HepG2 (cell line): ENCODE data around the gene PRKCZ. TPM values are rescaled to one million over a fixed set of nuclear protein-coding genes. Genes with fewer than 3 reads are reported as not detected.

Experiments used
- ATAC-seq: fragments of 200-7000 bp; cut with Tn5 transposase; 3 replicates; pipeline ENCODE4 v1.9.1; 2020; ENCODE audit warnings: mild to moderate bottlenecking, moderate library complexity
- BruUV-seq: library from RNA; stranded (reverse); fragments of 400-500 nt; replicated peaks from 2 replicates; lab custom pipeline; 2021; lab: Mats Ljungman, UMichigan
- CTCF ChIA-PET: fragments of 300-600 bp; formaldehyde crosslinking; extraction: SDS; loops from one replicate; lab custom pipeline; 2021; ENCODE audit warnings: low total read pairs, inconsistent platforms, low intra/inter-chr PET ratio; lab: Yijun Ruan, JAX
- POLR2A ChIA-PET: fragments of 350-600 bp; sonication (Branson Sonifier 250); formaldehyde crosslinking; loops from one replicate; lab custom pipeline; 2020; ENCODE audit warnings: antibody characterized with exemption, inconsistent platforms; lab: Yijun Ruan, JAX
- DNase-seq: peaks from one replicate; pipeline ENCODE4 v3.0.0-alpha.2; 2015; ENCODE audit warnings: low spot score
- FAIRE-seq: peaks from 3 replicates; lab custom pipeline; 2011; peaks lifted over from hg19 to GRCh38; lab: Jason Lieb, UNC
- H2AFZ ChIP-seq: one replicate; pipeline ENCODE4 v1.6.1; 2011; ENCODE audit warnings: low read length, inconsistent platforms
- H3K27ac ChIP-seq: fragments of 300-600 bp; 3 replicates; pipeline ENCODE4 v1.8.0; 2011; ENCODE audit warnings: mixed run types, mild to moderate bottlenecking, mixed read lengths, low read length, inconsistent platforms; ENCODE audit not compliant: insufficient read depth; ENCODE audit errors: extremely low read length
- H3K27me3 ChIP-seq, 2 experiments: fragments of 200-600 bp in 1 of 2; 2 replicates in 1 of 2; 3 replicates in 1 of 2; pipeline versions ENCODE4 v1.6.0 to v1.8.0; 2011; ENCODE audit warnings: low read length in 2 of 2, mild to moderate bottlenecking in 2 of 2, moderate library complexity in 2 of 2, inconsistent platforms in 1 of 2; ENCODE audit not compliant: insufficient read depth in 2 of 2, control insufficient read depth in 1 of 2
- H3K36me3 ChIP-seq, 2 experiments: fragments of 200-600 bp in 1 of 2; replicated peaks in 1 of 2; 2 replicates in 1 of 2; 3 replicates in 1 of 2; pipeline versions ENCODE4 v1.5.1 to v1.8.0; 2011; ENCODE audit warnings: low read length in 2 of 2, inconsistent platforms in 1 of 2; ENCODE audit not compliant: insufficient read depth in 2 of 2, control insufficient read depth in 1 of 2
- H3K4me1 ChIP-seq: 2 replicates; pipeline ENCODE4 v1.5.1; 2012; ENCODE audit warnings: low read length, inconsistent platforms; ENCODE audit not compliant: insufficient read depth
- H3K4me2 ChIP-seq: 2 replicates; pipeline ENCODE4 v1.6.0; 2011; ENCODE audit warnings: low read depth, low read length, inconsistent platforms
- H3K4me3 ChIP-seq, 3 experiments: fragments of 200-600 bp in 1 of 3; sonication (generic), shearing (Covaris generic) in 1 of 3; replicated peaks in 1 of 3; 2 replicates each; pipeline ENCODE4 v1.5.1; 2011 to 2016; ENCODE audit warnings: low read length in 3 of 3, inconsistent platforms in 2 of 3, low read depth in 2 of 3, mild to moderate bottlenecking in 2 of 3, control low read depth in 1 of 3, mixed read lengths in 1 of 3; ENCODE audit not compliant: insufficient read depth in 1 of 3
- H3K79me2 ChIP-seq: one replicate; pipeline ENCODE4 v1.6.1; 2011; ENCODE audit warnings: low read length, inconsistent platforms; ENCODE audit not compliant: insufficient read depth
- H3K9ac ChIP-seq: 2 replicates; pipeline ENCODE4 v1.6.0; 2011; ENCODE audit warnings: mild to moderate bottlenecking, low read depth, low read length, inconsistent platforms; ENCODE audit not compliant: insufficient read depth
- H3K9me3 ChIP-seq: 2 replicates; pipeline ENCODE4 v1.5.1; 2012; ENCODE audit warnings: mild to moderate bottlenecking, low read length
- H4K20me1 ChIP-seq: 2 replicates; pipeline ENCODE4 v1.6.0; 2011; ENCODE audit warnings: inconsistent platforms, mild to moderate bottlenecking, low read length, moderate library complexity; ENCODE audit not compliant: insufficient read depth
- EP300 ChIP-seq, 3 experiments: sonication (generic) in 1 of 3; formaldehyde crosslinking in 1 of 3; IDR thresholded peaks; 2 replicates each; pipeline versions ENCODE4 v1.5.1 to v1.6.1; 2011 to 2020; ENCODE audit warnings: low read depth in 2 of 3, low read length in 2 of 3, borderline replicate concordance in 1 of 3, improper control_type of control experiment in 1 of 3, mild to moderate bottlenecking in 1 of 3, missing genetic modification reagents in 1 of 3, moderate library complexity in 1 of 3
- HNRNPL ChIP-seq: fragments of 200-400 bp; formaldehyde crosslinking; IDR thresholded peaks from 2 replicates; pipeline ENCODE4 v1.6.1; 2017; ENCODE audit warnings: mild to moderate bottlenecking, low read depth, low read length
- JARID2 ChIP-seq: sonication (generic); formaldehyde crosslinking; IDR thresholded peaks from 2 replicates; pipeline ENCODE4 v1.8.1; 2023; ENCODE audit warnings: missing genetic modification reagents, inconsistent platforms; ENCODE audit not compliant: insufficient replicate concordance
- JUNB ChIP-seq: sonication (generic); formaldehyde crosslinking; IDR thresholded peaks from 2 replicates; pipeline ENCODE4 v1.8.0; 2022; ENCODE audit warnings: missing genetic modification reagents, mild to moderate bottlenecking, borderline replicate concordance
- RAD21 ChIP-seq: fragments of 450-650 bp; formaldehyde crosslinking; IDR thresholded peaks from 2 replicates; pipeline ENCODE4 v1.5.0; 2020; ENCODE audit warnings: mild to moderate bottlenecking
- SMC3 ChIP-seq: IDR thresholded peaks from 2 replicates; pipeline ENCODE4 v1.6.1; 2011; ENCODE audit warnings: low read length, improper control_type of control experiment
- STAG1 ChIP-seq: sonication (generic); formaldehyde crosslinking; IDR thresholded peaks from 2 replicates; pipeline ENCODE4 v1.4.0; 2020; ENCODE audit warnings: missing genetic modification reagents
- ZBTB38 ChIP-seq: sonication (generic); formaldehyde crosslinking; IDR thresholded peaks from 2 replicates; pipeline ENCODE4 v1.5.1; 2020; ENCODE audit warnings: mild to moderate bottlenecking, missing genetic modification reagents
- WGBS: methylation state at CpG from one replicate; pipeline ENCODE4 v1.1.6; 2017; ENCODE audit warnings: low lambda C conversion rate; 5-methylcytosine and 5-hydroxymethylcytosine counted together
- in situ Hi-C: cut with HindIII; loops from 2 replicates; pipeline ENCODE4 v1.10.0; 2017; ENCODE audit warnings: low pct_unique_long_range_greater_than_20kb; ENCODE audit not compliant: extremely low pct_ligation_motif_present
- intact Hi-C: fragments of 100-400 bp; cut with micrococcal nuclease; formaldehyde crosslinking; loops from one replicate; pipeline ENCODE4 v1.10.0; 2022; ENCODE audit not compliant: unreplicated experiment
- polyA plus RNA-seq, 8 experiments: library from polyadenylated mRNA; depleted of rRNA in 3 of 8; stranded (reverse) in 7 of 8; unstranded in 1 of 8; fragments of >200 nt; fragmentation: Illumina TruSeq in 4 of 8; extraction: Trizol in 4 of 8; gene quantifications; 2 replicates each; pipeline versions ENCODE4 v1.2.1 to v1.2.3, GENCODE V29; 2011 to 2016; ENCODE audit warnings: low read depth in 4 of 8, missing spikeins in 1 of 8, mixed read lengths in 1 of 8; ENCODE audit not compliant: insufficient read depth in 1 of 8
- total RNA-seq, 5 experiments: library from RNA; depleted of rRNA; stranded (reverse); fragments of >200 nt; fragmentation: Illumina TruSeq; extraction: Trizol; gene quantifications; 2 replicates each; pipeline ENCODE4 v1.2.3, GENCODE V29; 2016; ENCODE audit warnings: low read depth in 1 of 5
- TF ChIP-seq, protein P1 (sequence below): sonication (generic); formaldehyde crosslinking; IDR thresholded peaks from 2 replicates; pipeline ENCODE4 v1.4.0; 2020; ENCODE audit warnings: missing genetic modification reagents
- TF ChIP-seq, protein P2 (sequence below): sonication (generic); formaldehyde crosslinking; IDR thresholded peaks from 2 replicates; pipeline ENCODE4 v1.5.0; 2020; ENCODE audit warnings: mild to moderate bottlenecking, missing genetic modification reagents, moderate library complexity
- TF ChIP-seq, protein P3 (sequence below): sonication (generic); formaldehyde crosslinking; IDR thresholded peaks from 2 replicates; pipeline ENCODE4 v1.5.1; 2020; ENCODE audit warnings: mild to moderate bottlenecking, missing genetic modification reagents, moderate library complexity

The PRKCZ gene
- total and polyA plus RNA-seq, 2 of the 13 experiments (the other 11 are each of a cell fraction or from before 2014, with no cell fraction given): 34.7 to 85.2 TPM

DNA sequence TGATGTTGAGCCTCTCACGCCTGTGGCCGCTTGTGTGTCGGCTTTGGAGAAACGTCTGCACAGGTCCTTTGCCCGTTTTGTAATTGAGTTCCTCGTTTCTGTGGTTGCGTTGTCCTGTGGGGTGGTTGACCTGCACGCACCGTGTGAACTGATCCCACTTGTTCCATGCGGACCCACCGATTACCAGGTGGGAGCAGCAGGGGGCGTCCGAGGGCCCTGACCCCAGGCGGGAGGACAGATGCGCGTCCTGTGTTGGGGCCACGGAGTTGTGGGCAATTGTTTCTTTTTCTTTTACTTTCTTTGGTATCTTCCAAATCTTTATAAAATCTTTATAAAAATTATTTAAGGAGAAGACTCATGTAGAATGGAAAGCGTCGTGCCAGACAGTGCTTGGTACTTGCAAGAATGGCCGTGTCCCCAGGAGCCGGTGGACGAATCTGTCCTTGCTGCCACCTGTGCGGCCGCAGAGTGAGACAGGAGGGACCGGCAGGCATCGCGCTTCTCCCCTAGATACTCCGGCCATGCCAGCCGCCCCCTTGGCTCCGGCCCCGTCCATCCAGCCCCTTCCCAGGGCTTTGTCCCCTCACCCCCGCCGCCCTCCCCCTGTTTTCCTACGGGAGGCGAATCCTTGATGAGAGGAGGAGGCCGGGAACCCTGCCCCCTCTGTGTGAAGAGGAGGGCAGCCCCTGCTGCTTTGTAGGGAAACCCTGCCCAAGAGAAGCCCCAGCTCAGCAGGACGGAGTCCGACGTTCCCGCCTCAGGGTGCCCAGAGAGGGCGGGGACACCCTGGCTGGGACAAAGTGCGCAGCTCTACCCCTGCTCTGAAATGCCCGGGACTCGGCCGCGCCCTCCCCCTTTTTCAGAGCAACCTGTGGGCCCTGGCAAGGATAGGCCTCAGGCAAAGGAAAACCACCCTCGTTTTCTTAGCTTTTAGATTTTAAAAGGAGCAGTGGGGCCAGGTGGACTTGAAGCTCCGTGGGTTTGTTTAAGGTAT is 41.7 kb downstream of the PRKCZ start:
- no peak overlapping the region for H3K9ac ChIP-seq
- in situ Hi-C loops: no loop called here
- FAIRE-seq: no peak

More for the DNA sequence above, 41.7 kb downstream of the PRKCZ start:
- H2AFZ ChIP-seq: no peak overlapping the region
- no TSS peak for BruUV-seq
- ATAC-seq (peak; percentile 56), DNase-seq (peak; percentile 18)
- 83% methylated on average over 46 of the region's 48 CpGs for WGBS
- no peaks in the 10 kb centered on the region for H3K79me2 ChIP-seq
- peaks cover 13% of the 10 kb centered on the region; the same call in 1 of the 2 replicates for H3K4me1 ChIP-seq
- no peaks in the 10 kb centered on the region for H3K27me3 ChIP-seq
- CTCF ChIA-PET: interaction anchor here (1.4 kb wide), 2 partner anchors 48 kb away, joined by 9 read pairs; no protein-coding TSS in a partner anchor
- 0 out of 2 replicates have a peak, but pooled peaks cover 5% of the 10 kb centered on the region for H4K20me1 ChIP-seq
- H3K36me3 ChIP-seq: no peaks in the 10 kb centered on the region; a peak in 1 of 5 replicates
- no peak overlapping the region for H3K4me2 ChIP-seq
- POLR2A ChIA-PET: no interaction called here
- H3K4me3 ChIP-seq: no peak overlapping the region
- intact Hi-C loops: no loop called here
- H3K9me3 ChIP-seq: no peaks in the 10 kb centered on the region
- H3K27ac ChIP-seq: no peak overlapping the region
- TF ChIP-seq, protein P1, sequence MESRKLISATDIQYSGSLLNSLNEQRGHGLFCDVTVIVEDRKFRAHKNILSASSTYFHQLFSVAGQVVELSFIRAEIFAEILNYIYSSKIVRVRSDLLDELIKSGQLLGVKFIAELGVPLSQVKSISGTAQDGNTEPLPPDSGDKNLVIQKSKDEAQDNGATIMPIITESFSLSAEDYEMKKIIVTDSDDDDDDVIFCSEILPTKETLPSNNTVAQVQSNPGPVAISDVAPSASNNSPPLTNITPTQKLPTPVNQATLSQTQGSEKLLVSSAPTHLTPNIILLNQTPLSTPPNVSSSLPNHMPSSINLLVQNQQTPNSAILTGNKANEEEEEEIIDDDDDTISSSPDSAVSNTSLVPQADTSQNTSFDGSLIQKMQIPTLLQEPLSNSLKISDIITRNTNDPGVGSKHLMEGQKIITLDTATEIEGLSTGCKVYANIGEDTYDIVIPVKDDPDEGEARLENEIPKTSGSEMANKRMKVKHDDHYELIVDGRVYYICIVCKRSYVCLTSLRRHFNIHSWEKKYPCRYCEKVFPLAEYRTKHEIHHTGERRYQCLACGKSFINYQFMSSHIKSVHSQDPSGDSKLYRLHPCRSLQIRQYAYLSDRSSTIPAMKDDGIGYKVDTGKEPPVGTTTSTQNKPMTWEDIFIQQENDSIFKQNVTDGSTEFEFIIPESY (CRISPR knock-in tag): peak; percentile 98
- TF ChIP-seq ZBTB38 (CRISPR knock-in tag) (peak; percentile 94), JUNB (CRISPR knock-in tag) (no peak), HNRNPL (0 out of 2 replicates have a peak, but pooled peaks have one; percentile 11), RAD21 (CRISPR knock-in tag) (peak; percentile 51), JARID2 (no peak), EP300 (IDR thresholded peaks at IDR 0.05; ENCODE audit: low read depth in 2 of 2, low read length in 2 of 2) (no peak), EP300 (CRISPR knock-in tag; IDR thresholded peaks at IDR 0.05; ENCODE audit: borderline replicate concordance) (no peak), STAG1 (peak; percentile 65), SMC3 (peak; percentile 4; the same call in 1 of the 2 replicates)
- TF ChIP-seq, protein P2, sequence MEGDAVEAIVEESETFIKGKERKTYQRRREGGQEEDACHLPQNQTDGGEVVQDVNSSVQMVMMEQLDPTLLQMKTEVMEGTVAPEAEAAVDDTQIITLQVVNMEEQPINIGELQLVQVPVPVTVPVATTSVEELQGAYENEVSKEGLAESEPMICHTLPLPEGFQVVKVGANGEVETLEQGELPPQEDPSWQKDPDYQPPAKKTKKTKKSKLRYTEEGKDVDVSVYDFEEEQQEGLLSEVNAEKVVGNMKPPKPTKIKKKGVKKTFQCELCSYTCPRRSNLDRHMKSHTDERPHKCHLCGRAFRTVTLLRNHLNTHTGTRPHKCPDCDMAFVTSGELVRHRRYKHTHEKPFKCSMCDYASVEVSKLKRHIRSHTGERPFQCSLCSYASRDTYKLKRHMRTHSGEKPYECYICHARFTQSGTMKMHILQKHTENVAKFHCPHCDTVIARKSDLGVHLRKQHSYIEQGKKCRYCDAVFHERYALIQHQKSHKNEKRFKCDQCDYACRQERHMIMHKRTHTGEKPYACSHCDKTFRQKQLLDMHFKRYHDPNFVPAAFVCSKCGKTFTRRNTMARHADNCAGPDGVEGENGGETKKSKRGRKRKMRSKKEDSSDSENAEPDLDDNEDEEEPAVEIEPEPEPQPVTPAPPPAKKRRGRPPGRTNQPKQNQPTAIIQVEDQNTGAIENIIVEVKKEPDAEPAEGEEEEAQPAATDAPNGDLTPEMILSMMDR (CRISPR knock-in tag): peak; percentile 73
- TF ChIP-seq, protein P3, sequence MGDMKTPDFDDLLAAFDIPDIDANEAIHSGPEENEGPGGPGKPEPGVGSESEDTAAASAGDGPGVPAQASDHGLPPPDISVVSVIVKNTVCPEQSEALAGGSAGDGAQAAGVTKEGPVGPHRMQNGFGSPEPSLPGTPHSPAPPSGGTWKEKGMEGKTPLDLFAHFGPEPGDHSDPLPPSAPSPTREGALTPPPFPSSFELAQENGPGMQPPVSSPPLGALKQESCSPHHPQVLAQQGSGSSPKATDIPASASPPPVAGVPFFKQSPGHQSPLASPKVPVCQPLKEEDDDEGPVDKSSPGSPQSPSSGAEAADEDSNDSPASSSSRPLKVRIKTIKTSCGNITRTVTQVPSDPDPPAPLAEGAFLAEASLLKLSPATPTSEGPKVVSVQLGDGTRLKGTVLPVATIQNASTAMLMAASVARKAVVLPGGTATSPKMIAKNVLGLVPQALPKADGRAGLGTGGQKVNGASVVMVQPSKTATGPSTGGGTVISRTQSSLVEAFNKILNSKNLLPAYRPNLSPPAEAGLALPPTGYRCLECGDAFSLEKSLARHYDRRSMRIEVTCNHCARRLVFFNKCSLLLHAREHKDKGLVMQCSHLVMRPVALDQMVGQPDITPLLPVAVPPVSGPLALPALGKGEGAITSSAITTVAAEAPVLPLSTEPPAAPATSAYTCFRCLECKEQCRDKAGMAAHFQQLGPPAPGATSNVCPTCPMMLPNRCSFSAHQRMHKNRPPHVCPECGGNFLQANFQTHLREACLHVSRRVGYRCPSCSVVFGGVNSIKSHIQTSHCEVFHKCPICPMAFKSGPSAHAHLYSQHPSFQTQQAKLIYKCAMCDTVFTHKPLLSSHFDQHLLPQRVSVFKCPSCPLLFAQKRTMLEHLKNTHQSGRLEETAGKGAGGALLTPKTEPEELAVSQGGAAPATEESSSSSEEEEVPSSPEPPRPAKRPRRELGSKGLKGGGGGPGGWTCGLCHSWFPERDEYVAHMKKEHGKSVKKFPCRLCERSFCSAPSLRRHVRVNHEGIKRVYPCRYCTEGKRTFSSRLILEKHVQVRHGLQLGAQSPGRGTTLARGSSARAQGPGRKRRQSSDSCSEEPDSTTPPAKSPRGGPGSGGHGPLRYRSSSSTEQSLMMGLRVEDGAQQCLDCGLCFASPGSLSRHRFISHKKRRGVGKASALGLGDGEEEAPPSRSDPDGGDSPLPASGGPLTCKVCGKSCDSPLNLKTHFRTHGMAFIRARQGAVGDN (CRISPR knock-in tag): peak; percentile 40; the same call in 1 of the 2 replicates
